CD4-positive, alpha-beta T cell treated with Interleukin-1 beta for 1 hour (primary cell): Measurements from ENCODE around the gene EIF3L.
"Not testable (repeated sequence)": the region's sequence is repeated elsewhere in the genome, so short reads cannot be mapped to it uniquely, and the experiment has no call there.

ENCODE experiments used
- DNase-seq, 2 donors: peaks; one replicate each; pipeline ENCODE4 v3.0.0-alpha.2; 2020 to 2022

Gene EIF3L

DNA sequence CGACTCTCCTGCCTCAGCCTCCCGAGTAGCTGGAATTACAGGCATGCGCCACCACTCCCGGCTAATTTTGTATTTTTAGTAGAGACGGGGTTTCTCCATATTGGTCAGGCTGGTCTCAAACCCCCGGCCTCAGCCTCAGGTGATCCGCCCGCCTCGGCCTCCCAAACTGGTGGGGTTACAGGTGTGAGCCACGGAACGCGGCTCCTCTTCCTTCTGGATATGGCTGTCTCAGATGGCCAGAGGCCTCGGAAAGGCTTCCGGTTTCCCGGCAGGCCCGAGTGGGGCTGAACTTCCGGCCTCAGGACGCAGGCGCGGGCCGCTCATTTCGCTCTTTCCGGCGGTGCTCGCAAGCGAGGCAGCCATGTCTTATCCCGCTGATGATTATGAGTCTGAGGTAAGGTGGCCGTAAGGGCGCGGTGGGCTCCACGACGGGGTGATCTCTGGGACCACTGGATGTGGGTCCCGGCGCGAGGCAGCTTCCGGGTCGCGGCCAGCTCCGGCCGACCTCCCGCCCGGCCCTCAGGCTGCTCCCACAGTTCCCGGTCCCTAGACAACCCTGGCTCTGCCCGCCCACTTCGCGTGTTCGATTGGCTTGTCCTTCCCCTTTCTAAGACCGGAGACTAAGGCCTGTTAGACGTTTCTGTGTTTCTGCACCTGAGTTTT, at the start of gene EIF3L:
Gene EIF3L (plus strand): TSS at position 331 of the 663 bp plus-strand sequence. CDS start 31 bp downstream, at position 362.
- peak; percentile 86 to 87 for DNase-seq

DNA sequence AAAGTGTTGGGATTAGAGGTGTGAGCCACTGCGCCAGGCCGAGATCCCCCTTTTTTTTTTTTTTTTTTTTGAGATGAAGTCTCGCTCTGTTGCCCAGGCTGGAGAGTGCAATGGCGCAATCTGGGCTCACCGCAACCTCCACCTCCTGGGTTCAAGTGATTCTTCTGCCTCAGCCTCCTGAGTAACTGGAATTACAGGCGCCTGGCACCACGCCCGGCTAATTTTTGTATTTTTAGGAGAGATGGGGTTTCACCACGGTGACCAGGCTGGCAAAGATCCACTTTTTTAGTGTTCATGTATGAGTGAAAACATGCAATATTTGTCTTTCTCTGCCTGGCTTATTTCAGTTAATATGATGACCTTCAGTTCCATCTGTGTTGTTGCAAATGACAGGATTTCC, 49.2 kb upstream of the EIF3L start:
- not testable (repeated sequence) for DNase-seq

GRCh38 chr22:37801946-37802309, 47.3 kb upstream of the EIF3L start:
- DNase-seq = no peak

DNA sequence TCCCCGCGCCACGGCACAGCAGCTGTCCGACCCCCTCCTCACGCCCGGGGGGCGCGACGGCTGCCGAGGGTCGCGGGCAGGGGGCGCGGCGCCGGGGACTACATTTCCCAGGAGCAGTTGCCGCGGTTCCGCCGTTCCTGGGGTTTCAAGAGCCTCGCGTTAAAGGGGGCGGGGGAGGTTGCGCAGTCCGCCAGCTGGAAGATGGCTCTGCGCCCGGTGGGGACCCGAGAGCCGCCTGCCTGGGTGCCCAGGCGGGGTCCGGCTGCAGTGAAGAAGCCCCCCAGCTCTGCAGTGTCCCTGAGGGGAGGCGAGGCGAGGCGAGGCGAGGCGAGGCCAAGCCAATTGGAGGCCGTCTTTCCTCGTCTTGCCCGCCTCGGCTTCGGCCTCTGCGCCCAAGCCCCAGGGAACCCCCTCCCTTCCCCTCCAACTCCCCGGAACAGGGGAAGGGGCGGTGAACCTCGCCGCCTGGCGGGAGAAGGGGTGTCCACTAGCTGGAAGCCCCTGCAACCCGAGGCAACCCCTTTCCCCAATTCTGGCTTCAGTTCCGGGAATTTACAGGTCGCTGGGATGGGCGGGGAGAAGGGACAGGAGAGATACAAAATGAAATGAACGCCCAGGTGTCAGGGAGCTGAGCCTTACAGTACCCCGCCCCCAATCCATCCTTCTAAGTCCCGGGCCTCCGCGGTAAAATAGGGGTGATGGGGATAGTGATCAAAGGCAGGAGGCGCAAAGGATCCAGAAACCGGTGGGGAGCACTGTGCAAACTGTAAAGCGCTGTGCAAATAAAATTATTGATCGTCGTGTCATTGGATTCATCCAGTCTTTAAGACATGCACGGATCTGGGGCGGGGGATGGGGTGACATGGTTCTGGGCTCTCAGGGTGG, 46.7 kb upstream of the EIF3L start:
- DNase-seq = peak in 1 of 2 donors; percentile 9

GRCh38 chr22:37803195-37803638, 46.0 kb upstream of the EIF3L start:
- DNase-seq = no peak

- DNase-seq = no peak
These were observed 45.4 kb upstream of the EIF3L start for GRCh38 chr22:37803639-37804351.

DNA sequence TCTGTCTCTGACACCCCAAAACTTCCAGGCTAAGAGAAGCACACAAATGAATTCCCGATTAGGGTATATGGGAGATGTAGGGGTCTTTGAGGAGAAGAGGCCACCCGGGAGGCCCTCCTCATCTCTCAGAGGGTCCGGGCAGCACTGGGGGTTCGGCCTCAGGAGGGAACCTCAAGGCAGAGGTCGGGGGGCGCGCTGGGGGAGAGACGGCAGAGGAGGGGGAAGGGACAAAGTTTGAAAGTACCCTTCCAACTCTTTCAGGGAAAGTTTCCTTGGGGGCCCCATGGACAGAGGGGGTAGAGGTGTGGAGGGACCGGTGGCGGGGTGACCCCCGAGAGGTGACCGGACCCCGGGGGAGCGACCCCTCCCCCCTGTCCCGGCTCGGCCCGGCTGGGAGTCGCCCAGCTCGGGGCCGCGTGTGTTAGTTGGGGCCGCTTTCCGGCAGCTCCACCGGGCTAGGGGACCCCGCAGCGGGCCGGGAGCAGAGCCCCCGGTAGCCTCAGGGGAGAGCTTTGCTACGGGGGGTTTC, 44.8 kb upstream of the EIF3L start:
- no peak for DNase-seq

GRCh38 chr22:37804881-37805809, 44.1 kb upstream of the EIF3L start:
- peak; percentile 74 to 75 for DNase-seq

DNA sequence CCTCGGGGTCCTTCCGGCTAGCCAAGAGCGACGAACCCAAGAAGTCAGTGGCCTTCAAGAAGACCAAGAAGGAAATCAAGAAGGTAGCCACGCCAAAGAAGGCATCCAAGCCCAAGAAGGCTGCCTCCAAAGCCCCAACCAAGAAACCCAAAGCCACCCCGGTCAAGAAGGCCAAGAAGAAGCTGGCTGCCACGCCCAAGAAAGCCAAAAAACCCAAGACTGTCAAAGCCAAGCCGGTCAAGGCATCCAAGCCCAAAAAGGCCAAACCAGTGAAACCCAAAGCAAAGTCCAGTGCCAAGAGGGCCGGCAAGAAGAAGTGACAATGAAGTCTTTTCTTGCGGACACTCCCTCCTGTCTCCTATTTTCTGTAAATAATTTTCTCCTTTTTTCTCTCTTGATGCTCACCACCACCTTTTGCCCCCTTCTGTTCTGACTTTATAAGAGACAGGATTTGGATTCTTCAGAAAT, 43.4 kb upstream of the EIF3L start:
- DNase-seq = no peak

- DNase-seq = no peak
These were observed 42.5 kb upstream of the EIF3L start for GRCh38 chr22:37806409-37807333.

DNA sequence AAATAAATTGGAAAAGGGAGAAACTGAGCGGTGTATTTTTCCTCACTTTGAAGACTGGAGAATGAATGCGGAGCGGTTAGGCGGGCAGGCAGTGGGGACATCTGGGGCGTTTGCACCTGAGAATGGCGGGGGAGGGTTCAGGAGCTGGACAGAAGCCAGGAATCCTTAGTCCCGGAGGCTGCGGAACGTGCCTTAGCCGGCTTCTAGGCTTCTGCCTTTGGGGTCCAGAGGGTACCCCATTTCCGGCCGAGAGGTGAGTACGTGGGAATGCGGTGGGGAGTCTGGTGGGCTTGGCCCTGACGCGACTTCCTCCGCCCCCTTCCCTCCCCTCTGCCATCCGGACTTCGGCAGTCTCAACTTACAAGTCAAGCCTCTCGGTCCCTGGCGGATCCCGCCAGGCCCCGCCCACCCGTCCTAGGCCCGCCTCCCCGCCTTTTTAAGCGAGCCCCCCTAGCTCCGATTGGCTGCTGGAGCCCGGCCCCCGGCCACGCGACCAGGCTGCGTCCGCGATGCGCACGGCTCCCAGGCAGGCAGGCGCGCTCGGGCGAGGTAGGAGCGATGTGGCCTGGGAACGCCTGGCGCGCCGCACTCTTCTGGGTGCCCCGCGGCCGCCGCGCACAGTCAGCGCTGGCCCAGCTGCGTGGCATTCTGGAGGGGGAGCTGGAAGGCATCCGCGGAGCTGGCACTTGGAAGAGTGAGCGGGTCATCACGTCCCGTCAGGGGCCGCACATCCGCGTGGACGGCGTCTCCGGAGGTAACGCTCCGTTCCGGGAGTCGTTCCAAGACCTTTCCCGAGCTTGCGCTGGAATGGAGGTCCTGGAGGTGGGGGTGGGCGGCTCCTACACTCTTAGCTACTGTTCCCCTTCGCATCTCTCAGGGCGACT, 41.6 kb upstream of the EIF3L start, which contains the start of gene GCAT:
Gene GCAT (plus strand): TSS at position 525 of the 884 bp plus-strand sequence. CDS start 34 bp downstream, at position 559.
- peak; percentile 90 to 91 for DNase-seq

DNA sequence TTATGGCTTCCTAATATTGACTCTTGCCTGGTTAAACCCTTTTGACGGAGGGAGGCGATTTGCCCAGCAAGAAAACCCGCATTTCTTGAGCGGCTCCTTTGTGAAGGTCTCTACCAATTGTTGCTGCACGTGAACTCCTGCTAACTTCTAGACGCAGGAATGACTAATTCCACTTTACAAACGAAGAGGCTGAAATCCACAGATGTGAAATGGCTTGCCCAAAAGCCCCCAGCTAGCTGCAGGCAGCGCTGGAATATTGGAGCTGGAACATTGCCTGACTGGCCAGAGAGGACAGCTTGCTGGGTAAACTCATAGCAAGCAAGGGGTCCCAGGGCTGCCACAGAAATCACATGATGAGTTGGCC, 40.9 kb upstream of the EIF3L start:
- DNase-seq = no peak

DNA sequence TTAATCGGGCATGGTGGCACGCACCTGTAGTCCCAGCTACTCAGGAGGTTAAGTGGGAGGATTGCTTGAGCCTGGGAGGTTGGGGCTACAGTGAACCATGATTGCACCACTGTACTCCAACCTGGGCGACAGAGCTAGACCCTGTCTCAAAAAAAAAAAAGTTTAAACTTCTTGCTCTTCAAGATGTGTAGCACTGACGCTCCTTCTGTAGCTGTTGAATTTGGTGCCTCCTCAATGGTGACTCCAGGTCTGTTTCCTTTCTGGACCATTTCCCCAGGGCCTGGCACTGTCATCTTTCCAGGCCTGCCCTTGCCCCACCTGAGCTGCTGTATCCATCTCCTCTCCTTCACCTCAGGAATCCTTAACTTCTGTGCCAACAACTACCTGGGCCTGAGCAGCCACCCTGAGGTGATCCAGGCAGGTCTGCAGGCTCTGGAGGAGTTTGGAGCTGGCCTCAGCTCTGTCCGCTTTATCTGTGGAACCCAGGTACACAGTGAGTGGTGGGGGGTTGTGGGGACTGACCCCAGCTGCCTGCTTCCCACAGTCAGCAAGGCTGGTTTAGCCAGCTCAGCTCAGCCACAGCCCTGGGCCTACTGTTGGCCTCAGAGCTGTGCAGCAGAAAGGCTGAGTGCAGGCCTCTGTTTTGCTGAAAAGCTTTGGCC, 39.4 kb upstream of the EIF3L start:
- DNase-seq = no peak

GRCh38 chr22:37811867-37812266, 37.4 kb upstream of the EIF3L start:
- no peak for DNase-seq

GRCh38 chr22:37812869-37813678, 36.1 kb upstream of the EIF3L start:
- no peak for DNase-seq

DNA sequence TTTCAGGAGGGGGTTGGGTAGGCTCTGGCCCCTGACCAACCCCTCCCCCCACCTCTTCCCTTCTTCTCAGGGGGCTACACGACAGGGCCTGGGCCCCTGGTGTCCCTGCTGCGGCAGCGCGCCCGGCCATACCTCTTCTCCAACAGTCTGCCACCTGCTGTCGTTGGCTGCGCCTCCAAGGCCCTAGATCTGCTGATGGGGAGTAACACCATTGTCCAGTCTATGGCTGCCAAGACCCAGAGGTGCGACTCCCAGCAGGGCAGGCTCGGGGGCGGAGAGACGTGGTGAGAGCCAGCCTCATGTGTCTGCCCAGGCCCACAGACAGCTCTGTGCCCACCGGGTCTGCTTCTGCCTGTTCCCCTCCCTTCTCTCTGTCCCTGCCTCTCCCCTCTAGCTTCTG, 33.6 kb upstream of the EIF3L start:
- no peak for DNase-seq

- no peak for DNase-seq
These were observed 32.6 kb upstream of the EIF3L start for GRCh38 chr22:37816543-37817180.
